ENCODE data around the gene HDAC4. TPM values are rescaled to one million over a fixed set of nuclear protein-coding genes. Genes with fewer than 3 reads are reported as not detected.

The HDAC4 gene
- total and polyA plus RNA-seq, 10 of the 15 experiments (the other 5 are each of a cell fraction or from before 2014, with no cell fraction given), result 0.22 to 15.7 (median 4.8) TPM

DNA sequence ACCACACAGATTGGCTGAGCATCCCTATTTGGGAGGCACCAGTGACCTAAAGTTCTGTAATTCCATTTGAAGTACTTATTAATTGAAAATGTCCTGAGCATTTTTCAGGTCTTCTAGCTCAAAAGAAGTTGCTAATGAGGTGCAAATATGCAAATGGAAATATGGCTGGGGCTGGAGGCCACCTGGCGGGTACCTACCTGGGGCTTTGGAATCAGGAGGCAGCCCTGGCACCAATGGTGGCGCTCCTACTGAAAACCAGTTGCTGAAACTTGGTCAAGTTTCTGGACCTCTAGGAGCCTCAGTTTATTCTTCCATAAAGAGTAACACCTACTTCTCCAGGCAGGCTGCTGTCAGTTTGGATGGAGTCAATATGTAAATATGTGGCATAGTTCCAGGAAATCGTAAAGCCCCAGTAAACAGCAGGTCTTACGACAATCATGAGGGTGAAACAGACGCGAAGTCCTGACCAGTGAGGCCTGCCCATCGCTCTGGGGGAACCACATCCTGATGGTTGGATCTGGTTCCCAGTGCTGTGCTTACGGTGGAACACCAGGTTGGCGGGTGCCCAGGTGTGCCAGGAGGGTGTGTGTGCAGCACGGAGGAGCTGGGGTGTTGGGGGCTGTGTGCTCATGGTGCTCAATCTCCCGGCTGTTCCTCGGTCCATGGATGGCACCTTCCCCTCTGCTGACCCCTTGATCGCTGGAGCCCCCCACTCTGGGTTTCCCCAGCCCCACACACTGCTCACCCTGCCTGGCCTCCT is 366.8 kb downstream of the HDAC4 start (continued):
- TF ChIP-seq, protein P1, sequence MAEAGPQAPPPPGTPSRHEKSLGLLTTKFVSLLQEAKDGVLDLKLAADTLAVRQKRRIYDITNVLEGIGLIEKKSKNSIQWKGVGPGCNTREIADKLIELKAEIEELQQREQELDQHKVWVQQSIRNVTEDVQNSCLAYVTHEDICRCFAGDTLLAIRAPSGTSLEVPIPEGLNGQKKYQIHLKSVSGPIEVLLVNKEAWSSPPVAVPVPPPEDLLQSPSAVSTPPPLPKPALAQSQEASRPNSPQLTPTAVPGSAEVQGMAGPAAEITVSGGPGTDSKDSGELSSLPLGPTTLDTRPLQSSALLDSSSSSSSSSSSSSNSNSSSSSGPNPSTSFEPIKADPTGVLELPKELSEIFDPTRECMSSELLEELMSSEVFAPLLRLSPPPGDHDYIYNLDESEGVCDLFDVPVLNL (IDR thresholded peaks at IDR 0.05; ENCODE audit: low read depth, low read length), result no peak
- no peak for TF ChIP-seq ZNF384 (IDR thresholded peaks at IDR 0.05; ENCODE audit: borderline replicate concordance, low read depth, low read length)
- TF ChIP-seq, protein P2, sequence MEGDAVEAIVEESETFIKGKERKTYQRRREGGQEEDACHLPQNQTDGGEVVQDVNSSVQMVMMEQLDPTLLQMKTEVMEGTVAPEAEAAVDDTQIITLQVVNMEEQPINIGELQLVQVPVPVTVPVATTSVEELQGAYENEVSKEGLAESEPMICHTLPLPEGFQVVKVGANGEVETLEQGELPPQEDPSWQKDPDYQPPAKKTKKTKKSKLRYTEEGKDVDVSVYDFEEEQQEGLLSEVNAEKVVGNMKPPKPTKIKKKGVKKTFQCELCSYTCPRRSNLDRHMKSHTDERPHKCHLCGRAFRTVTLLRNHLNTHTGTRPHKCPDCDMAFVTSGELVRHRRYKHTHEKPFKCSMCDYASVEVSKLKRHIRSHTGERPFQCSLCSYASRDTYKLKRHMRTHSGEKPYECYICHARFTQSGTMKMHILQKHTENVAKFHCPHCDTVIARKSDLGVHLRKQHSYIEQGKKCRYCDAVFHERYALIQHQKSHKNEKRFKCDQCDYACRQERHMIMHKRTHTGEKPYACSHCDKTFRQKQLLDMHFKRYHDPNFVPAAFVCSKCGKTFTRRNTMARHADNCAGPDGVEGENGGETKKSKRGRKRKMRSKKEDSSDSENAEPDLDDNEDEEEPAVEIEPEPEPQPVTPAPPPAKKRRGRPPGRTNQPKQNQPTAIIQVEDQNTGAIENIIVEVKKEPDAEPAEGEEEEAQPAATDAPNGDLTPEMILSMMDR (IDR thresholded peaks at IDR 0.05 in 2 of 3, conservative IDR thresholded peaks at IDR 0.05 in 1 of 3; ENCODE audit: control insufficient read depth in 2 of 3, extremely low read depth in 1 of 3, insufficient read depth in 1 of 3, low read depth in 3 of 3, low read length in 3 of 3), result no peak
- TF ChIP-seq, protein P3, sequence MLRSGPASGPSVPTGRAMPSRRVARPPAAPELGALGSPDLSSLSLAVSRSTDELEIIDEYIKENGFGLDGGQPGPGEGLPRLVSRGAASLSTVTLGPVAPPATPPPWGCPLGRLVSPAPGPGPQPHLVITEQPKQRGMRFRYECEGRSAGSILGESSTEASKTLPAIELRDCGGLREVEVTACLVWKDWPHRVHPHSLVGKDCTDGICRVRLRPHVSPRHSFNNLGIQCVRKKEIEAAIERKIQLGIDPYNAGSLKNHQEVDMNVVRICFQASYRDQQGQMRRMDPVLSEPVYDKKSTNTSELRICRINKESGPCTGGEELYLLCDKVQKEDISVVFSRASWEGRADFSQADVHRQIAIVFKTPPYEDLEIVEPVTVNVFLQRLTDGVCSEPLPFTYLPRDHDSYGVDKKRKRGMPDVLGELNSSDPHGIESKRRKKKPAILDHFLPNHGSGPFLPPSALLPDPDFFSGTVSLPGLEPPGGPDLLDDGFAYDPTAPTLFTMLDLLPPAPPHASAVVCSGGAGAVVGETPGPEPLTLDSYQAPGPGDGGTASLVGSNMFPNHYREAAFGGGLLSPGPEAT (IDR thresholded peaks at IDR 0.05; ENCODE audit: low read depth), result no peak
- no peak for TF ChIP-seq PML (IDR thresholded peaks at IDR 0.05; ENCODE audit: low read length)
- TF ChIP-seq CBFB (IDR thresholded peaks at IDR 0.05; ENCODE audit: low read depth), result no peak
- TF ChIP-seq SMC3 (IDR thresholded peaks at IDR 0.05; ENCODE audit: borderline replicate concordance, low read length), result no peak

Data from GM12878 (cell line).